GM18868 (cell line): ENCODE data around the gene OSBPL9.
"Not testable (repeated sequence)": the region's sequence is repeated elsewhere in the genome, so short reads cannot be mapped to it uniquely, and the experiment has no call there.

Experiments used
- ATAC-seq: cut with Tn5 transposase; IDR thresholded peaks from one replicate; pipeline ENCODE4 v1.9.1; 2021; ENCODE audit warnings: mild to moderate bottlenecking, moderate library complexity; ENCODE audit not compliant: unreplicated experiment

OSBPL9 gene

DNA sequence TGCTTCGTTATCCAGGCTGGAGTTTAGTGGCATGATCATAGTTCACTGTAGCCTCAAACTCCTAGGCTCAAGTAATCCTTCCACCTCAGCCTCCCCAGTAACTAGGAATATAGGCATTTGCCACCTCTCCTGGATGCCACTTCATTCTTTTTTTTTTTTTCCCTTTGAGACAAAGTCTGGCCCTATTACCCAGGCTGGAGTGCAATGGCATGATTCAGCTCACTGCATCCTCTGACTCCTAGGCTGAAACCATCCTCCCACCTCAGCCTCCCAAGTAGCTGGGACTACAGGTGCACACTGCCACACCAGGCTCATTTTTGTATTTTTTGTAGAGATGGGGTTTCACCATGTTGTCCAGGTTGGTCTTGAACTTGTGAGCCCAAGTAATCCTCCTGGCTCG, 19.3 kb downstream of the OSBPL9 start:
- ATAC-seq = no peak

DNA sequence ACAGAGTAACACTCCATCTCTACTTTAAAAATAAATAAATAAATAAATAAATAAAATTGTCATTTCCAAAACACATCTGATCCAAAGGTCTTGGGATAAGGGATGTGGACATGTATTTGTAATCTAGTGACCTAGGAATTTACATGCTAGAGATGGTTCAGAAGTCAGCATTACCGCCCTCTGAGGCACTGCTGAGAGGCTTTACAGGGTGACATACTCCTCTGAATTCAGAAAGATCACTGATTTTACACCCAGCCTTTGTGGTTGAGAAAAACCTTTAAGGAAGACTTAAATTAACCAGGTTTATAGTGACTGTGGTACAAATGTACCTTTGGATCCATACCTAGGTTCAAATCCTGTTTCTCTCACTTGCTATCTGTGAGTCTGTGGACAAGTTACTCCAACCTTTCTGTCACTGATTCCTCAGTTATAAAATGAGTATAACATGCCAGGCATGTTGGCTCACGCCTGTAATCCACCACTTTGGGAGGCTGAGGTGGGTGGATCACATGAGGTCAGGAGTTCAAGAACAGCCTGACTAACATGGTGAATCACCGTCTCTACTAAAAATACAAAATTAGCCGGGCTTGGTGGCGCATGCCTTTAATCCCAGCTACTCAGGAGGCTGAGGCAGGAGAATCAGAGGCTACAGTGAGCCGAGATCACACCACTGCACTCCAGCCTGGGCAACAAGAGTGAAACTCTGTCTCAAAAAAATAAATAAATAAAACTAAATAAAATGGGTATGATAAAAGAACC, 20.1 kb downstream of the OSBPL9 start:
- ATAC-seq = no peak

DNA sequence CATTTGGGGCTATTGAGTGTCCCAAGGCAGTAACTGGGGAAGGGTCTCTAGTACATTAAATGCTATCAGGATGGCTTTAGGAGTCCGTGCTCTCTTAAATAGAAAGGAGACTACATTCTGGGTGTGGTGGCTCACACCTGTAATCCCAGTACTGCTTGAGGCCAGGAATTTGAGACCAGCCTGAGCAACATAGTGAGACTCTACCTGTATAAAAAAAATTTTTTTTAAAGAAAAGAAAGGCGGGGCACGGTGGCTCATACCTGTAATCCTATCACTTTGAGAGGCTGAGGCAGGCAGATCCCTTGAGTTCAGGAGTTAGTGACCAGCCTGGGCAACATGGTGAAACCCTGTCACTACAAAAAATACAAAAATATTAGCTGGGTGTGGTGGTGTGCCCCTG, 21.5 kb downstream of the OSBPL9 start:
- ATAC-seq = no peak

DNA sequence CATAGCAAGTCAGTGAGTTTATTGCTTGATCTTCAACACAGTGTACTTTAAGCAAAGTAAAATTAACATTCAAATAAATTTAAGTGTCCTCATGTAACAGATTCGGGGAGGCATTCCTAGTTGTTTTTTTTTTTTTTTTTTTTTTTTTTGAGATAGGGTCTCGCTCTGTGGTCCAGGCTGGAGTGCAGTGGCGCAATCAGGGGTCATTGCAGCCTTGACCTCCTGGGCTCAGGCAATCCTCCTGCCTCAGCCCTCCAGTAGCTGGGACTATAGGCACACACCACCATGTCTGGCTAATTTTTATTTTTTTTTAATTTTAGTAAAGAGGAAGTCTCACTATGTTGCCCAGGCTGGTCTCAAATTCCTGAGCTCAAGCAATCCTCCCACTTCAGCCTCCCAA, 22.8 kb downstream of the OSBPL9 start:
- no peak for ATAC-seq

DNA sequence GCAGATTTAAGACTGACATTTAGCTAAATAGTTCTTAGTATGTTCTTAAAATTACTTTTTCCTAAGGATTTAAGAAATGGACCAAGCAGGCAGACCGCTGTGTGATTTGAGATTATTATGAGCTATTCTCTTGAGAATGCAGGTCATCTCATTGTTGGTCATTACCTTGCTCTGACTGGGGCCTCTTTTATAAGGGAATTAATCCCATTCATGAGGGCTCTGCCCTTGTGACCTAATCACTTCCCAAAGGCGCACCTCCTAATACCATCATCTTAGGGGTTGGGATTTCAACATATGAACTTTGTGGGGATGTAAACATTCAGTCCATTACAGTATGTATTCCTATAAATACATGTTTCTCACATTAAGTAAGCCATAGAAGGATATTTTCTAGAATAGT, 24.2 kb downstream of the OSBPL9 start:
- no peak for ATAC-seq

DNA sequence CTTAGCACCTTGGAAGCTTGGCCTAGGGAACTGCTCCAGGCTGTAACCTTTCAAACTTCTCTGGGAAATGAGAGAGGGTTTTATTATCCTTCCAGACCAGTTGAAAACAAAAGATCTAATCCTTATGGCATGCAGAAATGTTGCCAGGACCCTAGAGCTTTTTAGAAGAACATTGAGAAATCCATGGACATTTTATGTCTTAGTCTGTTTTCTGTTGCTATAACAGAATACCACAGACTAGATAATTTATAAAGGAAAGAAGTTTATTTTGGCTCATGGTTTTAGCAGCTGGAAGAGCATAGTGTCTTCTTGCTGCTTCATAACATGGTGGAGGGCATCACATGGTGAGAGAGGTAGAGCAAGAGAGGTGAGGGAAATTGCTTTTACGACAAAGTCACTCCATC, 25.8 kb downstream of the OSBPL9 start:
- no peak for ATAC-seq

DNA sequence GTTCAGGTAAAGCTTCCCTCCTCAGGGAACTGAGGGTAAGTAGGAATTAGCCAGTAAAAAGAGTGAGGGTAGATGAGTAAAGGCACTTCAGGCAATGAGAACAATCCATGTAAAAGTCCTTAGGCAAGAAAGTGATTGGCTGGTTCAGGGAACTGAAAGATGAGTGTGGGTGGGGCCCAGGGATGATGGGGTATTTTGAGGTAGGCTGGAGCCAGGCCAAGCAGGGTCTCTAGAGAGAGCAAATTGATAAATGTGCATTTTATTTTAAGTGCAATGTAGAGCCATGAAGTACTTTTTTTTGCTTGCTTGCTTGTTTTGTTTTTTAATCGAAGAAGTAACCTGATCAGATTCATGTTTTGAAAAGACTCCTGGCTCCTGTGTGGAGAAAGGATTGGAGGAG, 26.5 kb downstream of the OSBPL9 start:
- ATAC-seq = no peak

DNA sequence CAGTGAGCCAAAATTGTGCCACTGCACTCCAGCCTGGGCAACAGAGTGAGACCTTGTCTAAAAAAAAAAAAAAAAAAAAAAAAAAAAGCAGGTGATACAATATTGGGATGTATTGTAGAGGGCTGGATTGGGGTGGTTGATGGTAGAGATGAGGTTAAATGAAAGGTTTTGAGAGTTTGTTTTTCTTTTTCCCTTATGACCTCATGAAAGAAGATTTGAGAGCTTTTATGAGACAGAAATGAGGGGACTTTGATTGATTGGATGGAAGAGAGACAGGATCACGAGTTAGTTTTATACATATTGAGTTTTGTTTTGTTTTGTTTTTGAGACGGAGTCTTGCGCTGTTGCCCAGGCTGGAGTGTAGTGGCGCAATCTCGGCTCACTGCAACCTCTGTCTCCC, 27.1 kb downstream of the OSBPL9 start:
- no peak for ATAC-seq

DNA sequence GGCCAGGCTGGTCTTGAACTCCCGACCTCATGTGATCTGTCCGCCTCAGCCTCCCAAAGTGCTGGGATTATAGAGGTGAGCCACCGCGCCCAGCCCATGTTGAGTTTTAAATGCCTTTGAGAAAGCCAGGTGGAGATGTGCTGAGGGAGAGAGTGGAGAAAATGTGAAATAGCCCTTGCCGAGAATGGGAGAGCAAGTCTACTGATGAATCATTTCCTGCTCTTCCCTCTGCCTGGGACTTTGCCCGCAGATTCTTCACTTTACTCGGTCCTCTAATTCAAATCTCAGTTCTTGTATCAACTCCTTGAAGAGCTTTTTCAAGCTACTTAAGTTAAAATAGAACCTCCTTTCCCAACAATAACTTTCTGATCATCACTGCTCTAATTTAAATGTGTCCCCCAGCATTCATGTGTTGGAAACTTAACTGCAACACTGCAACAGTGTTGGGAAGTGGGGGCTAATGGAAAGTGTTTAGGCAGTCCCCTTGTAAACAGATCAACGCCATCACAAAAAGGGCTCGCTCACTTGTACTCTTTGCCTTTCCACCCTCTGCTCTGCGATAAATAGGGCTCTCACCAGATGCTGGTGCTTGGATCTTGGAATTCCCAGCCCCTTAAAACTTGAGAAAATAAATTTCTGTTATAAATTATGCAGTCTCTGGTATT, 27.8 kb downstream of the OSBPL9 start:
- no peak for ATAC-seq

DNA sequence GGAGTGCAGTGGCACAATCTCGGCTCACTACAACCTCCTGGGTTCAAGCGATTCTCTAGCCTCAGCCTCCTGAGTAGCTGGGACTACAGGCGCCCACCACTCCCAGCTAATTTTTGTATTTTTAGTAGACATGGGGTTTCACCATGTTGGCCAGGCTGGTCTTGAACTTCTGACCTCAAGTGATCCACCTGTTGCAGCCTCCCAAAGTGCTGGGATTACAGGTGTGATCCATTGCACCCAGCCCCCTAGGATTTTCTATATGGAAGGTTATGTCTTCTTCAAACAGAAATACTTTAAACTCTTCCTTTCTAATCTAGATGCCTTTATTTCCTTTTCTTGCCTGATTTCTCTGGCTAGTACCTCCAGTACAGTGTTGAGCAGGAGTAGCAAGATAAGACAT, 29.7 kb downstream of the OSBPL9 start:
- ATAC-seq = not testable (repeated sequence)

DNA sequence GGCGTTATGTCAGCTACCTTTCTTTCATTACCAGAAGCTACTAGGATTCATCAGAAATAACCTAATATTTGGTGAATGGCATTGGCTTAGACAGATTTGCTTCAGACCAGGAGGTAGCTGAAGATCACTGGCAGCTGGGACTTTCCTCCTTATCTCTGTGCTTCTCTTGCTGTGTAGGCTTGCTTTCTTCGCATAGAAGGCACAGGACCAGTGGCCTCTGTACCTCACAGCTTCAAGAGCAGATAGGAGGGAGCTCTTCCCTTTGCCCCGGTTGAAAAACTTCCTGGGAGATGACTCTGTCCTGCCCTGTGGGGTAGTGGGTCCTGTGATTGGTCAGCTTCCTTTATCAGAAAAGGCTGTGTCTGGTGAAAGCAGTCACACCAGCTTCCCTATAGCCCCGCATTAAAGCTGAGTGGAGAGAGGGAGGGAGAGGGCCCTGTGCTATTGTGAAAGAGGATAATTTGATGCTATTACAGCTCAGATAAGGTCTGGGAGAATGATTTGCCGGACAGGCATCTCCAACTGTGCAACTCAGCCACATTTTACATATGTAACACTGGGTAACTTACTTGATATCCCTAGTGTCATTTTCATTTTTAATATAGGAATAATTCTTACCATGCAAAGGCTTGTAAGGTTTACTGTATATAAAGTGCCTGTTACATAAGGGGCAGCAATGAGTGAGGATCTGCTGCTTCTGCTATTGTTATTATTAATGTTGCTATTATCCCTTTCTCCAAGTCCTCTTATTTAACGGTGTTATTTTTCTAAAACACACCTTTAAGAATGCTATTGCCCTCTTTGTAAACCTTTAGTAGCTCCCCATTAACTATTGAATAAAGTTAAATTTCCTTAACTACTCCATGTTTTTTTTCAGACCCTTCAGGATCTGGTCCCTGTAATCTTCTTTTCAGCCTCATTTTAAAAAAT, 31.6 kb downstream of the OSBPL9 start:
- ATAC-seq = no peak

DNA sequence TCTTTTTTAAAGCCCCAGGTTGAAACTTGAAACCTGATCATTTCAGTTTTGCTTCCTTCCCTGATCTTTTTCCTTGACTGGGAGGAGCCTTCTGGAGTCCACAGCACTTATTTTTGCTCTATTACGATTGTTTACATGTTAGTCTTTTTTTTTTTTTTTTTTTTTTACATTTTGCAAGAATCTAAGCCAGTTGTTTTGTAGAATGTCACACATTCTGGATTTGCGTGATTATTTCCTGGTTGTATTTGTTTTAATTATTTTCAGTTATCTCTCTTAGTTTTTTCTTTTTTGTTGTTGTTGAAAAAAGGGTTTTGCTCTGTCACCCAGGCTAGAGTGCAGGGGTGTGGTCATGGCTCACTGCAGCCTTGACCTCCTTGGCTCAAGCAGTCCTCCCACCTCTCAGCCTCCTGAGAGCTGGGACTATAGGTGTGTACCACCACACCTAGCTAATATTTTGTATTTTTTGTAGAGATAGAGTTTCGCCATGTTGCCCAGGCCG, 32.8 kb downstream of the OSBPL9 start:
- no peak for ATAC-seq

DNA sequence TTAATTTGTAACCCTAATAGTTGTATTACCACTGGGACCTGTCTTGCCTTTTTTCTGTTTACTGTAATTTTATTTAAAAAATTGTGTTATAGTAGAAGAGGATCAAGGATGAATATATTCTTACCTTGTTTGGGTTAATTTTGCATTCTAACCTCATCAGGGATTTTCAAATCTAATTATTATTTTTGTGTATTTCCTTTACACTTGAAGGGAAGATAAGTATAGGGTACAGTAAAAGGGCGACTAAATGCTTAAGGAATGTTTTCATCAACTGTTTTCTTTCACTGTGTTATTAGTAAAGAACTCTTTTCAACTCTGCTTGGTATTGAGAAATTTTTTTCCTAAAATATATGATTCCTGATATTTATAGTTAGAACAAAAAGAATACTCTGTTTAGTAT, 33.3 kb downstream of the OSBPL9 start:
- no peak for ATAC-seq

DNA sequence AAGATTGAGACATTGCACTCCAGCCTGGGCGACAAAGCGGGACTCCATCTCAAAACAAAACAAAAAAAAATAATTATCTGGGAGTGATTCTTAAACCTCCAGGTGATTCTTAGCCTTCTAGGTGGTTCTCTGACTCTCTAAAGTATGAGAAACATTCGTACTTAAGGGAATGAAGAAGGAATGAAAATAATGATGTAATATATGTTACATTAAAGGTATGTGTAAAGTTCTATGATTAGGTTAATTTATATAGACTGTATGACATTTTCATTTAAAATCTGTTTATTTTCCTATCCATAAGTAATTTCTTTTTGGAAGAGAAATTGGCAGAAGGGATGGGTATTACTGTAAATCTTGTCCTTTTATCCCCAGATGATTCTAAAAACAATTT, 34.7 kb downstream of the OSBPL9 start:
- no peak for ATAC-seq

DNA sequence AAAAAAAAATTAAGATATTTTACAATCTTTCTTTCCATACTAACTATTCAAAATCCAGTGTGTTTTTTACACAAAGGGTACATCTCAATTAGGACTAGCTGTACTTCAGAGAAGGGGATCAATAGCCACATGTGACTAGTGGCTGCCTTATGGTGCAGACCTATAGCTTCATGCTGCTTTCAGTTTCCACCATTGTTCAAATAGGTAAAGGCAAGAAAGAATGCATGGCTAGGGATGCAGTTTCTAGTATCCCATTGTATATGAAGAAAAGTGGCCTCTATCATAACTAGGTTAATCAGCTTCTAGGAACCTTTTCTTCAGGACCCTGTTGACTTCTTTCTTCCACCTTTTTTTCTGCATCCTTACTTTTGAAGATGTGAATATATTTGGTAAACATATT, 35.7 kb downstream of the OSBPL9 start:
- ATAC-seq = no peak

DNA sequence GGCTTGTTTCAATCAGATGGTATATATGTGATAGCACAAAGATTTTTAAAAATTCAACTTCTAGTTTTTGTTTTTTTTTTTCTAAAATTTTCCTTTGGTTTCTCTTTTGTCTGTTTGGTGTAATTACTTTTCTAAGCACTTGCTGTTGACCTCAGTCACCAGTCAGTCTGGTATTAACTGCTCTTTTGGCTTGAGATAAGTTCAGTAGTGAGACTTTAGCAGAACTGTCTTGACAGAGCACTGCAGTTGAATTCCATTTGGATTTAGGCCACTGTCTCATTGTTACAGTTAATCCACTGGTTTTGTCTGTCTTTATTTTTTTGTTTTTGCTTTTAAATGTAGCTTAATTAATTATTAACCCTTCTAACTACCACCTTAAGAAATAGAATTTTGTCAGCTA, 36.2 kb downstream of the OSBPL9 start:
- no peak for ATAC-seq

DNA sequence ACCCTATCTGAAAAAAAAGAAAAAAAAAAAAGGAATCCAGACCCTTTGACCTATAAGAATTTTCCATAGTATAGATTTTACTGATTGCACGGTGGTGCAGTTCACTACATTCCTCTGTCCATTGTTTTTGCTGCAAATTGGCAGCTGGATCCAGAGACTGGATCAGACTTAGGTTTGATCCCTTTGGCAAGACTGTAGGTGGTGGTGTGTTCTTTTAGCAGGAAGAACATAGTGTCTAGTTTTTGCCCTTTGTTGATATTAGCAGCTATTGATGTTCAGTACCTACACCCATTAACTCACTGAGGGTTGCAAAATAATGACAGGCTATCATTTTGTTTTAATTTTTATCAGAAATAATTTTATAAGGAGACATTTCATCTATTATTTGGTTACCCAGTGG, 37.1 kb downstream of the OSBPL9 start:
- no peak for ATAC-seq

DNA sequence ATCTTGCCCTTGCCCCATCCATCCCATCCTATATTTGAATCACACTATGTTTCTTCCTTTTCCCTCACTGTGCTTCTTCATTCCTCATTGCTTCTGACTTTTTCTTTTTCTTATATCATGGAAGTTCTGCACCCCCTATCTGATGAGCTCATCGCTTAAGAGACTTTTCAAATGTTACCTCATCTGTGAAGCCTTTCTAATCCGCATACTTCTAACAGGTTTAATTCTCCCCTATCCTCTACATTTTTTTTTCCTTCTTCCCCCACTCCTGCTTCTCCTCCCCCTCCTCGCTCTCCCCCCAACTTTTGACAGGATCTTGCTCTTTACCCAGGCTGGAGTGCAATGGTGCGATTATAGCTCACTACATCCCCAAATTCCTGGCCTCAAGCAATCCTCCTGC, 39.5 kb downstream of the OSBPL9 start:
- no peak for ATAC-seq

DNA sequence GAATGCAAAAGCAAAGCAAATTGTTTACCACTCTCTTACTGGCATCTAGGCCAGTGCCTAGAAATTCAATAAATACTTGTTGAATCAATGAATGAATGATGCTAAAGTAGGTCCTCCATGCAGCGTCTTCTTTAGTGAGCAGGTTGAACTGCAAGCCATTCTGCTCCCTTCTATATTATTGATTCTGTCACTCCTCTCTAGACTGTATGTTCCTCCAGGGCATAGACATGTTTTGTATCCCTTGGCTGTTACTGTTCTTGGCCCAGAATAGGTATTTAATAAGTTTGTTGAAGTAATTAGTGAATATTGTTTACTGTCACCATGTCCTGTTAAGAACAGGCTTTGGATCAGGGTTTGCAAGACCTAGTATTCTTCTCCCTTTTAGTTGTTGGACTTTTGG, 43.7 kb downstream of the OSBPL9 start:
- ATAC-seq = no peak

DNA sequence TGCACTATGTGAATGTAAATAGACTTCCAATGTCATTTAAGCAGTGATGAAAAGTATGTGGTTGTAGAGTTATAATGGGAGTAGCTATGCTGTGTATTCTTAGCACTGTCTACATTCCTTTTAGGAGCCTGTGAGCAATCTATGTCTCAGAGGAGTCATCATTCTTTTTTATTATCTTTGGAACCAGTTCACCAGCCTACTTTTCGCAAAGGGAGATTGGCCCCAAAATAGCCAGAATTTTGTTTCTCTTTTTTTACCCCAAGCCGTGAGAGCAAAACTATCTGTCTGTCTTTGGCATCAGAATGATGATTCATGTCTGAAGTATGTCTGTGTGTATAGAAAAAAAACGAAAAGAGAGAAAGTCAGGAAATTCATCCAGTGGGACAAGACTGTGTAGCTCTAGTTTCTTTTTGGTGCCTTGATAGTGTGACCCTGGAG, 44.2 kb downstream of the OSBPL9 start:
- no peak for ATAC-seq

DNA sequence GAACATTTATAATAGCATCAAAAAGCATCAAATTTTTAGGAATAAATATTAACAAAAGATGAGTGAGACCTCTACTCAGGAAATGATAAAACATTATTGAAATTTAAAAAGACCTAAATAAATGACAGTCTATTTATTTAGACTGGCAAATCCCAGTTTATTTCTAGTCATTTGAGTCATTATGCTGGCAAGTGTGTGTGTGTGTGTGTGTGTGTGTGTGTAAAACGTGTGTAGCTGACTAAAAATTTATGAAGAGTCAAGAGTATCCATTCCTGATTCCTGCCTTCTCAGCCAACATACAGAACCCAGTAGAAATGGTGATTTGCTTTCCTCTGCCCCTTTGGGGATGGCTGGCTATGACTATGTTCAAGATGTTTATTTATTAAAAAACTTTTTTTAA, 46.2 kb downstream of the OSBPL9 start:
- no peak for ATAC-seq
